Measurements from ENCODE around the gene MYO18B. TPM values are rescaled to one million over a fixed set of nuclear protein-coding genes. Genes with fewer than 3 reads are reported as not detected.

Gene MYO18B
- total and polyA plus RNA-seq, 2 donors (not counting 1 experiment from before 2014, with no cell fraction given): 0.15 TPM; not detected in 1

GRCh38 chr22:25765801-25766200 is 23.8 kb downstream of the MYO18B start:
- peaks cover 0 to 29% (median 21%) of the 10 kb centered on the region in 3 donors for H3K9me3 ChIP-seq (ENCODE audit: control extremely low read depth in 1 of 3, control insufficient read depth in 2 of 3, insufficient read depth in 1 of 3, low read length in 2 of 3)
- Mint-ChIP-seq H3K27ac (no peak overlapping the region), H3K4me3 (no peak overlapping the region), H3K4me1 (peaks cover 4% of the 10 kb centered on the region), H3K27me3 (peaks cover 6% of the 10 kb centered on the region), H3K9me3 (ENCODE audit: insufficient read depth) (peaks cover 7% of the 10 kb centered on the region)
- no peak overlapping the region for H3K4me2 ChIP-seq (replicated peaks; ENCODE audit: low read depth, low read length, poor library complexity, severe bottlenecking)
- H2AFZ ChIP-seq (ENCODE audit: insufficient read depth, low read depth, low read length, poor library complexity, severe bottlenecking): no peak overlapping the region
- no peaks in the 10 kb centered on the region for H3K4me1 ChIP-seq (ENCODE audit: control insufficient read depth in 2 of 2, insufficient read depth in 2 of 2, low read length in 2 of 2)
- ChIA-PET CTCF (interaction anchor here (1.9 kb wide), 1 partner anchor 222 kb away, joined by 5 read pairs; no protein-coding TSS in a partner anchor), POLR2A (no interaction called here)
- ATAC-seq (ENCODE audit: low read depth): no peak
- H3K9ac ChIP-seq (ENCODE audit: low read length): no peak overlapping the region
- no peak overlapping the region for H3K27ac ChIP-seq (ENCODE audit: low read length in 2 of 2)
- no peaks in the 10 kb centered on the region for H3K79me2 ChIP-seq (ENCODE audit: control insufficient read depth, insufficient read depth, low read length)
- H3K4me3 ChIP-seq (ENCODE audit: control extremely low read depth in 1 of 5, extremely low read depth in 1 of 5, insufficient read depth in 1 of 5, low read depth in 2 of 5, low read length in 4 of 5): no peak overlapping the region
- no peaks in the 10 kb centered on the region for H4K20me1 ChIP-seq (ENCODE audit: control insufficient read depth, insufficient read depth, low read length, poor library complexity, severe bottlenecking)
- intact Hi-C loops (cut with micrococcal nuclease): no loop called here
- WGBS (ENCODE audit: insufficient coverage): 92% methylated on average over 3 of the region's 4 CpGs
- TF ChIP-seq CTCF (IDR thresholded peaks at IDR 0.05): no peak
- TF ChIP-seq EZH2 (IDR thresholded peaks at IDR 0.05; ENCODE audit: borderline replicate concordance, insufficient read depth, low read depth, low read length, poor library complexity, severe bottlenecking): no peak
- no peak for DNase-seq
- no peaks in the 10 kb centered on the region for H3K36me3 ChIP-seq (replicated peaks in 1 of 2; ENCODE audit: control extremely low read depth in 1 of 2, control insufficient read depth in 1 of 2, extremely low read depth in 1 of 2, insufficient read depth in 2 of 2, low read length in 1 of 2)
- H3K27me3 ChIP-seq (replicated peaks in 1 of 4; ENCODE audit: control extremely low read depth in 1 of 4, control insufficient read depth in 3 of 4, insufficient read depth in 4 of 4, low read length in 3 of 4): peaks cover 0 to 7% (median 0%) of the 10 kb centered on the region in 4 experiments

- 89% methylated on average over 3 of the region's 3 CpGs for WGBS (ENCODE audit: insufficient coverage)
- H3K27me3 ChIP-seq (replicated peaks in 1 of 4; ENCODE audit: control extremely low read depth in 1 of 4, control insufficient read depth in 3 of 4, insufficient read depth in 4 of 4, low read length in 3 of 4): peaks cover 0 to 7% (median 0%) of the 10 kb centered on the region in 4 experiments
- H3K4me1 Mint-ChIP-seq: peaks cover 4% of the 10 kb centered on the region
- CTCF ChIA-PET: interaction anchor here (1.4 to 1.9 kb wide), 2 partner anchors 222 to 304 kb away, joined by 3 to 5 read pairs; no protein-coding TSS in a partner anchor
- no peaks in the 10 kb centered on the region for H3K4me1 ChIP-seq (ENCODE audit: control insufficient read depth in 2 of 2, insufficient read depth in 2 of 2, low read length in 2 of 2)
- no peak overlapping the region for H3K27ac ChIP-seq (ENCODE audit: low read length in 2 of 2)
- H3K4me2 ChIP-seq (replicated peaks; ENCODE audit: low read depth, low read length, poor library complexity, severe bottlenecking): no peak overlapping the region
- no peaks in the 10 kb centered on the region for H3K36me3 ChIP-seq (replicated peaks in 1 of 2; ENCODE audit: control extremely low read depth in 1 of 2, control insufficient read depth in 1 of 2, extremely low read depth in 1 of 2, insufficient read depth in 2 of 2, low read length in 1 of 2)
- H3K9me3 ChIP-seq (ENCODE audit: control extremely low read depth in 1 of 3, control insufficient read depth in 2 of 3, insufficient read depth in 1 of 3, low read length in 2 of 3): peaks cover 0 to 29% (median 21%) of the 10 kb centered on the region in 3 donors
- DNase-seq: no peak
- H3K79me2 ChIP-seq (ENCODE audit: control insufficient read depth, insufficient read depth, low read length): no peaks in the 10 kb centered on the region
- POLR2A ChIA-PET: no interaction called here
- no peak overlapping the region for H3K27ac Mint-ChIP-seq
- no peak overlapping the region for H2AFZ ChIP-seq (ENCODE audit: insufficient read depth, low read depth, low read length, poor library complexity, severe bottlenecking)
- intact Hi-C loops (cut with micrococcal nuclease): no loop called here
- no peaks in the 10 kb centered on the region for H4K20me1 ChIP-seq (ENCODE audit: control insufficient read depth, insufficient read depth, low read length, poor library complexity, severe bottlenecking)
- no peak overlapping the region for H3K9ac ChIP-seq (ENCODE audit: low read length)
- no peak overlapping the region for H3K4me3 Mint-ChIP-seq
- peaks cover 4% of the 10 kb centered on the region for H3K27me3 Mint-ChIP-seq
- H3K4me3 ChIP-seq (ENCODE audit: control extremely low read depth in 1 of 5, extremely low read depth in 1 of 5, insufficient read depth in 1 of 5, low read depth in 2 of 5, low read length in 4 of 5): no peak overlapping the region
- H3K9me3 Mint-ChIP-seq (ENCODE audit: insufficient read depth): peaks cover 7% of the 10 kb centered on the region
- no peak for ATAC-seq (ENCODE audit: low read depth)
- no peak for TF ChIP-seq EZH2 (IDR thresholded peaks at IDR 0.05; ENCODE audit: borderline replicate concordance, insufficient read depth, low read depth, low read length, poor library complexity, severe bottlenecking)
- TF ChIP-seq CTCF (IDR thresholded peaks at IDR 0.05): no peak
Measured at GRCh38 chr22:25766418-25766817, 24.4 kb downstream of the MYO18B start.
